Measurements from ENCODE around the gene SUSD4. TPM values are rescaled to one million over a fixed set of nuclear protein-coding genes. Genes with fewer than 3 reads are reported as not detected.

SUSD4 gene
- total RNA-seq, 6 experiments from 2014 or later: 1.3 to 5.9 (median 2.8) TPM

GRCh38 chr1:223276029-223276428 lies 87.9 kb downstream of the SUSD4 start:
- no peak for ATAC-seq
- Histone ChIP-seq H3K27ac (no peak overlapping the region), H3K36me3 (no peaks in the 10 kb centered on the region), H3K4me3 (no peak overlapping the region), H3K27me3 (no peaks in the 10 kb centered on the region), H3K9me3 (no peaks in the 10 kb centered on the region), H3K4me1 (peaks cover 0 to 10% (median 5%) of the 10 kb centered on the region in 4 donors)
- WGBS (ENCODE audit: insufficient coverage, low coverage, low lambda C conversion rate, missing lambda C conversion rate): 83% methylated on average over 2 of the region's 4 CpGs
- DNase-seq: no peak
- TF ChIP-seq POLR2A (IDR thresholded peaks at IDR 0.05): no peak
- no peak for TF ChIP-seq CTCF (IDR thresholded peaks at IDR 0.05)
- intact Hi-C loops (cut with DNase I): no loop called here

DNA sequence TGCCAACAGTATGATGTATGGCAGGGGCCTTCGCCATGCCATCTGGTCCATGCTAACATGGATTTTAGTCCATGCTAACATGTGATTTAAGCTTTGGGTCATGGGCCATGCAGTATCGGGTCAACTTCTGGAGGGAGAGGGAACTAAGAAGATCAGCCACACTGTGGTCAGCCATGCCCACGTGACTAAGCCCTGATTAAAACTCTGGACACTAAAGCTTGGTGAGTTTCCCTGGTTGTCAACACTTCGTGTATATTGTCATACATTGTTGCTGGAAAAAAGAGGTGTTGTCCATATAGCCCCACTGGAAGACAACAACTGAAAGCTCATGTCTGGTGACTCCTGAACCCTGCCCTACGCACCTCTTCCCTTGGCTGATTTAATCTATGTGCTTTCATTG lies 90.5 kb downstream of the SUSD4 start:
- ATAC-seq: no peak
- DNase-seq: no peak
- WGBS (ENCODE audit: insufficient coverage, low coverage, low lambda C conversion rate, missing lambda C conversion rate): 92% methylated on average over 2 of the region's 5 CpGs
- TF ChIP-seq CTCF (IDR thresholded peaks at IDR 0.05): no peak
- no peak for TF ChIP-seq POLR2A (IDR thresholded peaks at IDR 0.05)
- Histone ChIP-seq H3K27me3 (no peaks in the 10 kb centered on the region), H3K4me3 (no peak overlapping the region), H3K9me3 (no peaks in the 10 kb centered on the region), H3K27ac (no peak overlapping the region), H3K36me3 (no peaks in the 10 kb centered on the region), H3K4me1 (peaks cover 0 to 35% (median 17%) of the 10 kb centered on the region in 4 donors)
- intact Hi-C loops (cut with DNase I): no loop called here

GRCh38 chr1:223271085-223271781 lies 92.7 kb downstream of the SUSD4 start:
- Histone ChIP-seq H3K36me3 (no peaks in the 10 kb centered on the region), H3K27ac (peak overlapping the region; percentile 18 to 52 (median 41)), H3K4me3 (no peak overlapping the region), H3K4me1 (peaks cover 0 to 38% (median 17%) of the 10 kb centered on the region in 4 donors), H3K9me3 (no peaks in the 10 kb centered on the region), H3K27me3 (no peaks in the 10 kb centered on the region)
- intact Hi-C loops (cut with DNase I): no loop called here
- 65% methylated on average over 5 of the region's 5 CpGs for WGBS (ENCODE audit: insufficient coverage, low coverage, low lambda C conversion rate, missing lambda C conversion rate)
- TF ChIP-seq POLR2A (IDR thresholded peaks at IDR 0.05) (no peak), CTCF (IDR thresholded peaks at IDR 0.05) (peak in 2 of 4 donors; percentile 15 to 21)
- peak; percentile 74 to 88 (median 84) for ATAC-seq
- DNase-seq: peak in 2 of 3 donors; percentile 36 to 61

- ATAC-seq: peak; percentile 20 to 77 (median 70)
- no peaks in the 10 kb centered on the region for H3K36me3 ChIP-seq
Measured at GRCh38 chr1:223270155-223270554, 93.8 kb downstream of the SUSD4 start.

More at GRCh38 chr1:223270155-223270554, 93.8 kb downstream of the SUSD4 start:
- no peak overlapping the region for H3K4me3 ChIP-seq
- TF ChIP-seq POLR2A (IDR thresholded peaks at IDR 0.05) (no peak), CTCF (IDR thresholded peaks at IDR 0.05) (no peak)
- peak overlapping the region in 2 of 3 donors; percentile 4 to 52 for H3K27ac ChIP-seq
- H3K9me3 ChIP-seq: no peaks in the 10 kb centered on the region
- peak in 2 of 3 donors; percentile 60 to 78 for DNase-seq
- intact Hi-C loops (cut with DNase I): no loop called here
- peaks cover 0 to 38% (median 17%) of the 10 kb centered on the region in 4 donors for H3K4me1 ChIP-seq
- no peaks in the 10 kb centered on the region for H3K27me3 ChIP-seq
- WGBS (ENCODE audit: insufficient coverage, low coverage, low lambda C conversion rate, missing lambda C conversion rate): 40% methylated on average over 3 of the region's 5 CpGs

Data from right lobe of liver (tissue), 6 donors.